Ishikawa (cell line): Measurements from ENCODE around the gene SKAP1.

Source experiments
- CEBPB ChIP-seq: IDR thresholded peaks from 2 replicates; pipeline ENCODE4 v1.6.1; 2012
- CREB1 ChIP-seq: IDR thresholded peaks from 2 replicates; pipeline ENCODE4 v1.6.1; 2012; ENCODE audit warnings: low read depth
- EGR1 ChIP-seq: IDR thresholded peaks from 2 replicates; pipeline ENCODE4 v1.6.1; 2012
- EP300 ChIP-seq: IDR thresholded peaks from 2 replicates; pipeline ENCODE4 v1.6.1; 2012; ENCODE audit warnings: borderline replicate concordance
- FOXM1 ChIP-seq: IDR thresholded peaks from 2 replicates; pipeline ENCODE4 v1.6.1; 2012; ENCODE audit warnings: low read depth, borderline replicate concordance
- MAX ChIP-seq: IDR thresholded peaks from 2 replicates; pipeline ENCODE4 v1.6.1; 2012
- NFIC ChIP-seq: IDR thresholded peaks from 2 replicates; pipeline ENCODE4 v1.6.1; 2012
- RAD21 ChIP-seq: IDR thresholded peaks from 2 replicates; pipeline ENCODE4 v1.6.1; 2012; ENCODE audit warnings: low read depth
- REST ChIP-seq: IDR thresholded peaks from 2 replicates; pipeline ENCODE4 v1.6.1; 2012; ENCODE audit warnings: low read depth, mild to moderate bottlenecking
- TAF1 ChIP-seq: IDR thresholded peaks from 2 replicates; pipeline ENCODE4 v1.6.1; 2012; ENCODE audit warnings: low read depth, mild to moderate bottlenecking
- TCF12 ChIP-seq: IDR thresholded peaks from 2 replicates; pipeline ENCODE4 v1.6.1; 2012; ENCODE audit warnings: low read depth
- TEAD4 ChIP-seq: IDR thresholded peaks from 2 replicates; pipeline ENCODE4 v1.6.1; 2012
- USF1 ChIP-seq: IDR thresholded peaks from 2 replicates; pipeline ENCODE4 v1.6.1; 2012
- YY1 ChIP-seq: IDR thresholded peaks from 2 replicates; pipeline ENCODE4 v1.6.1; 2012; ENCODE audit warnings: low read depth
- ZBTB7A ChIP-seq: IDR thresholded peaks from 2 replicates; pipeline ENCODE4 v1.6.1; 2012; ENCODE audit warnings: low read depth

Gene SKAP1

DNA sequence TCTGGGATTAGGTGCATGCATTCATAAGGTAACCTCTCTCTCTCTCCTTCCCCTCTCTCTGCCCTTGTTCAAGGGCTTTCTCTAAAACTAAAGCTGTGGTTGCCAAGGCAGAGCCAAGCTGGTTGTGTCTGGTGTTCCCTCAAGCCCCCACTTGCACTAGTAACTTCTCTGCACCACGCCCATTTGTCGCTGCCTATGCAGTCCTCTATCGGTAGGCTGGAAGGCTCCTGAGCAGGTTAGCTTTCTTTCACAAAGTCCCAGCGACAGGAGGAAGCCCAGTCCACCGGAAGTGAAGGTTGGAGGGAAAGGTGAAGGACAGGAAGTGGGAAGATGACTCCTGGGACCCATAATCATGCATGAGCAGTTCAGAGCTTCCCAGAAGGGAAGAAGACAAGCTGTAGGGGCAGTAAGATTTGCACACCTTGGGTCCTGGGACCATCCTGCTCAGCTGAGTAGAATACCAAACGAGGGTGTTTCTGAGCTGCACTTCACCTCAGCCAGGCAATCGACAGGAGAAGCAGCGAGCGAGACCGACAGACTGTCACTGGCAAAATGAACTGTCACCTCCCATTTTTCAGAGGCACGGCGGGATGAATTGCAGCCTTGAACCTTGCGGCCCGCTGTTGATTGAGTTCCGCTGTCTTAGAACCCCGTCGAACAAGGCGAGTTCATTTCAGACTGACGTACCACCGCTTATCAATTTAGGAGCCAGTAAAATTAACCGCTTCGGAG is 14.7 kb upstream of the SKAP1 start:
- TF ChIP-seq NFIC (no peak), FOXM1 (no peak), REST (no peak), MAX (no peak), EGR1 (no peak), YY1 (no peak), USF1 (no peak), RAD21 (no peak), CEBPB (no peak), ZBTB7A (no peak), TEAD4 (no peak), TAF1 (no peak), EP300 (no peak), CREB1 (no peak)

GRCh38 chr17:48443712-48444111 is 13.7 kb upstream of the SKAP1 start:
- TF ChIP-seq NFIC, result no peak
- TF ChIP-seq TAF1, result no peak
- TF ChIP-seq RAD21, result no peak
- no peak for TF ChIP-seq REST
- no peak for TF ChIP-seq EGR1
- TF ChIP-seq CEBPB, result no peak
- TF ChIP-seq EP300, result no peak
- TF ChIP-seq TEAD4, result no peak
- no peak for TF ChIP-seq USF1
- no peak for TF ChIP-seq MAX
- no peak for TF ChIP-seq CREB1
- no peak for TF ChIP-seq TCF12
- TF ChIP-seq ZBTB7A, result no peak
- TF ChIP-seq YY1, result no peak
- TF ChIP-seq FOXM1, result no peak

- no peak for TF ChIP-seq EP300
- no peak for TF ChIP-seq RAD21
- TF ChIP-seq YY1, result no peak
- TF ChIP-seq ZBTB7A, result no peak
- no peak for TF ChIP-seq USF1
- no peak for TF ChIP-seq FOXM1
- no peak for TF ChIP-seq NFIC
- no peak for TF ChIP-seq TCF12
Measured at GRCh38 chr17:48442819-48443218, 12.8 kb upstream of the SKAP1 start.

DNA sequence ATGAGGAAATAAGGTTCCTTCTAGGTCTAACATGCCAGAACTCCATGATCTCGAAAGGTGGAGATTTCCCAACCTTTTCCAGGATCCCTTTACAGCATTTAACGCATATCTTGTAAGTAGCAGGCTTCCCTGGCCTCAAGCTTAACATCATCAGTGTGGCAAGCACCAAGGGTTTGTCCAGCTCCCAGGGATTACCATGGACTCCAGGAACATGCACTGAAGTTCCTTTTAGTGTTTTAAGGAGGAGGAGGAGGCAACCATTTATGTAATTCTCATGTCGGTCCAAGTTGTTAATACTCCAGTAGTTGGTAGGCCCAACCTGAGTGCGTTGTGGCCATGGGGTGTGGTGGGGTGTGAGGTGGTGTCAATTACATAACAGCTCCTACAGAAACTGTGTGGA is 11.8 kb upstream of the SKAP1 start:
- TF ChIP-seq TEAD4 (no peak), RAD21 (no peak), USF1 (no peak), EGR1 (no peak), FOXM1 (no peak), TAF1 (no peak), NFIC (no peak), CEBPB (no peak), YY1 (no peak), TCF12 (no peak), REST (no peak), ZBTB7A (no peak), MAX (no peak), EP300 (no peak), CREB1 (no peak)
